ENCODE measurements around the gene PLCL2.

PLCL2 gene

DNA sequence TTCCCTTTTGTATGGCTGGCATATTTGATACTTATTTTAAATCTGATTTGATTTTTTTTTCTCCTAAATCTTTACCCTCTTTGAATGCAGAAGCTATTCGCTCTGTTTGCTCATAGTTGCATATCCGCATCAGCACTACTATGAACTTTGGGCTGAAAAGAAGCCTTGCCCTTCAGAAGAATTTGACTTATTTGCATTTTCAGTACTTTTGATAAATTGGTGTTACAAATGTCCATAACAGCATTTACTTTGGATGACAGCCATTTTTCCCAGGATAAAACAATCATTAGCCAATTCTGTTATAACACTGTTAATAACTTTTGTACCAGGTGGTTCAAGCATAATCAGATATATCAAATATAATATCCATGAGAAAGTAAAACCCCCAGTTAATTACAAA, 129.5 kb downstream of the PLCL2 start:
- no peak for DNase-seq

- DNase-seq, result no peak
Observed at GRCh38 chr3:17014709-17015108, 130.0 kb downstream of the PLCL2 start.

DNA sequence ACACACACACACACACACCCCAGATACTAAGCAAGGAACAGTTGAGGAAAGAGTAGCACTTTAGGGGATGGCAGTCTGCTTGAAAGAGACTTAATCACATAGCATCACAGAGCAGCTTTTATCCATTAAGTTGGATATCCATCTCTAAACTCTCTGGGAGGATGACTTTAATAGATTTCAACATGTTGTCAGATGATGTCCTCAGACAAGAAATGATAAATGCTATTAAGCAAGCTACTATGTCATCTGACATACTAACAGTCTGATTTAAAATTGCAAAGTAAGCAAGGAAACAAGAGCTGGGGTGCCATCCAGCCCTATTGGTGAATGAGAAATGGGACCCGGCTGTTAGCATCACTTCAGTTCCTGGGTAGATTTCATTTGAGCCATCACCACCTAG, 136.9 kb downstream of the PLCL2 start:
- no peak for DNase-seq

DNA sequence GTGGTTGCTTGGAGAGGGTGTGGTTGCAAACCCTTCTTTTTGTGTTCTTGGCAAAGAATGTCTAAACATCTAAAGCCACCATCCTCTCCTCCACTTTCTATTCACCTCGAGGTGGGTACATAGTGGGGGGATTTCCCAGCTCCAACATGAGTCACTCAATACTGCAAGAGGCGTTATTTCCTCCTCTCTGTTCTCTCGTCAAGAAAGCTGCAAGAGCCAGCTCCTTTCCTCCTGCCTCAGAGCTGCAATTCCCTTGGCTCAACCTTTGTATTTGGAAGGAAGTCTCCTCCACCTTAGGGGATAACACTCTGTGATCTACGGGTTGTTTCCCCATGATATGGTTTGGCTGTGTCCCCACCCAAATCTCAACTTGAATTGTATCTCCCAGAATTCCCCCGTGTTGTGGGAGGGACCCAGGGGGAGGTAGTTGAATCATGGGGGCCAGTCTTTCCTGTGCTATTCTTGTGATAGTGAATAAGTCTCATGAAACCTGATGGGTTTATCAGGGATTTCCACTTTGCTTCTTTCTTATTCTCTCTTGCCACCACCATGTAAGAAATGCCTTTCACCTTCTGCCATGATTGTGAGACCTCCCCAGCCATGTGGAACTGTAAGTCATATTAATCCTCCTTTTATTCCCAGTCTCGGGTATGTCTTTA, 138.4 kb downstream of the PLCL2 start:
- peak in 3 of 5 experiments; percentile 24 to 62 (median 52) for DNase-seq

GRCh38 chr3:17025594-17026139, 140.9 kb downstream of the PLCL2 start:
- no peak for DNase-seq

DNA sequence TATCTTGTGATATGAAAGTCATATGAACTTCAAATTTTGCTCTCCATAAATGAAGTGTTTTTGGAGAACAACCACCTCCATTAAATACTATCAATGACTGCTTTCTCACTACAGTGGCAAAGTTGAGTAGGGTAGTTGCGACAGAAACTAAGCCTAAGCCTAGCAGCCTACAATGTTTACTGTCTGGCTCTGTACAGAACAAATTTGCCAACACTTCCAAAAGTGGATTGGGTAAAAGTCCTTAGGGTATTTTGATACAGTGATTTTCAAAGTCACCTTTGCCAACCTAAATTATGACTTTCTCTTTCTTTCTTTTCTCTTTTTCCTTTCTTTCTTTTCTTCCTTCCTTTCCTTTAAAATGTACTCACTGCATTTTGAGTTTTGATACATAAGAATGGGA, 142.6 kb downstream of the PLCL2 start:
- no peak for DNase-seq

DNA sequence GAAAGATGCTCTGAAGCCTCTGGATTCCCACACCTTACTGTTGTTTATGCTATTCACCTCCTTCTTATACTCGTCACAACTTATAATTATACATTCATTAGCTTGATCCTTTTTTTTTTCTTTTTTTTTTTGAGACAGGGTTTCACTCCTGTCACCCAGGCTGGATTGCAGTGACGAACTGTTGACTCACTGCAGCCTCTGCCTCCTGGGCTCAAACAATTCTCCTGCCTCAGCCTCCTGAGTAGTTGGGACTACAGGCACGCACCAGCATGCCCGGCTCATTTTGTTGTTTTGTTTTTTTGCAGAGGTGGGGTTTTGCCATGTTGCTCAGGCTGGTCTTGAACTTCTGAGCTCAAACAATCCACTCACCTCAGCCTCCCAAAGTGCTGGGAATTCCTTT, 143.6 kb downstream of the PLCL2 start:
- no peak for DNase-seq

DNA sequence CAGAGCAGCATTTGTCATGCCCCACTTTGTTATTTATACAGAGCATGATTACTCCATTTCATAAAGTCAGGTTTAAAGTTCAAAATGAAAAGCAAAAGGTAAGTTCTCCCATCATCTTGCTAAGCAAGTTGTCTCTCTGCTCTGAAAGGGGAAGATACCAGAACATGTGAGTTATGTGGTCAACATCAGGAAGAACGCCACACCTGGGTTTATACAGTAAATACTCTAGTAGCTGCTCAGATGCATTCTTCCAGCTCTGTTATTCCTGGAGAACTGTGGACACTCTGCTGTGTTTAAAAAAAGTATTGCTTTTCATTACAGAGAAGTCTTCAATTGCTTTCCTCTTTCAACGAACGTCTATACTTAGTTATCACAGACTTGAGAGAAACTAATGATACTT, 145.7 kb downstream of the PLCL2 start:
- no peak for DNase-seq

DNA sequence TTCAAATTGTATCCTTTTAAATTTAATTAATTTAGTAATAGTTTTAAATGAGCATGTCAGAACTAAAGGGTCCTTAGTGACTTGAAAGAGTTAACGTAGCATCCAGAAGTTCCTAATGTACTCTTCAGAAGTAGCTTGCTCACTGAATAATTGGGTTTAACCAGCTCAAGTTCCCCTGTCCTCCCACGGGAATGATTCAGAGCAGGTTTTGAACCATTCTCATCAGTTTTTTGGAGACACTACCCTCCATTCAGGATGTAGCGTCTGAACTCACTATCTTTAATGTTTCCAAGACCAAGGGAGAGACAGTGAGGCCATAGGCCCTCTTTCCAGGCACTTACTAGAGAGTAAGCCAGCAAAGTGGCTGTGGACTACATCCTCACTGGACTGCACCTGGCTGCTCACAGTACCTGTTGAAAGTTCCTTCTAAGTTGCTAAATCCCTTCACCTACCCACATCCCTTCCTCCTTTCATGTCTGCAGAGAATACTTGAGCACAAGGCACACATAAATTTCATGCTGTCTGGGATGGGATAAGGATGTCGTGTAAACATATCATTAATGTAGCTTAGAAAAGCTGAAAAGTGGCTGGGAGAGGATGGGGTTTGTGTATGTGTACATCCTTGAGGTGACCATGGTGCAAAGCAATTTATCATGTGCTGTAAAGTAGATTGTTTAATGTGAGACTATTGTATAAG, 146.3 kb downstream of the PLCL2 start:
- DNase-seq, result no peak

GRCh38 chr3:17032407-17033034, 147.8 kb downstream of the PLCL2 start:
- no peak for DNase-seq

- DNase-seq, result peak in 1 of 5 experiments; percentile 21
Observed at GRCh38 chr3:17033516-17034168, 148.9 kb downstream of the PLCL2 start.

DNA sequence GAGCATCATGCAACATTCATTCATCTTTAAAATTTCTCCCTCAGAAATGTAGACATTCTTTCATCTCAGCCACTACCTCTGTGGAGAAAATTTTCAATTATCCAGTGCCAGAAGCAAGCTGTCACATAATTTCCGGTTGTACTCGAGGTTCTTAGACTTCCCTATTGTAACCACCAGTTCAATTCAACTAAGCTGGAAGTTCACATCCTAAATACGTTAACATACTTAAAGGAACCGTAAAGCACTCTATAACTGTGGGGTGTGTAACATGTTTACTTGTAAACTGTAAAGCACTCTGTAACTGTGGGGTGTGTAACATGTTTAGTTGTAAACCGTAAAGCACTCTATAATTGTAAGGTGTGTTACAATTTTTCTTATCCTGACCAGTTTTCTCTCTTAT, 150.3 kb downstream of the PLCL2 start:
- no peak for DNase-seq

GRCh38 chr3:17035966-17036365, 151.2 kb downstream of the PLCL2 start:
- DNase-seq, result no peak

DNA sequence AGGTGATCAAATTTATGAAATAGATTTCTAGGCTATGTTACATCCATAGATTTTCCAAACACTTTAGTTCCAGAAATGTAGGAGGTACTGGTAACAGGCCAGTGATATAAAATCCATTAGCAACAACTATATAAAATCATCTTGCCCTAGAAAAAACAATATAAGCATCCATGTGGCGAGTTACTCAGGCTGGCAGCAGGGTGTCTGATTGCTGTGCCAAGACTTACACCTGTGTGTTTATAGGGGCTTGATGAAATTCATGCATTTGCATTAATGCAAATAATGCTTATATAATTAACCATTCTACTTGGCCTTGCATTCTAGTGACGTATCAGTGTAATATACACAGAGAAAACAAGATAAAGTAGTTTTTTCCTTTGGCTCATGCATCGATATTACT, 153.4 kb downstream of the PLCL2 start:
- DNase-seq, result no peak

DNA sequence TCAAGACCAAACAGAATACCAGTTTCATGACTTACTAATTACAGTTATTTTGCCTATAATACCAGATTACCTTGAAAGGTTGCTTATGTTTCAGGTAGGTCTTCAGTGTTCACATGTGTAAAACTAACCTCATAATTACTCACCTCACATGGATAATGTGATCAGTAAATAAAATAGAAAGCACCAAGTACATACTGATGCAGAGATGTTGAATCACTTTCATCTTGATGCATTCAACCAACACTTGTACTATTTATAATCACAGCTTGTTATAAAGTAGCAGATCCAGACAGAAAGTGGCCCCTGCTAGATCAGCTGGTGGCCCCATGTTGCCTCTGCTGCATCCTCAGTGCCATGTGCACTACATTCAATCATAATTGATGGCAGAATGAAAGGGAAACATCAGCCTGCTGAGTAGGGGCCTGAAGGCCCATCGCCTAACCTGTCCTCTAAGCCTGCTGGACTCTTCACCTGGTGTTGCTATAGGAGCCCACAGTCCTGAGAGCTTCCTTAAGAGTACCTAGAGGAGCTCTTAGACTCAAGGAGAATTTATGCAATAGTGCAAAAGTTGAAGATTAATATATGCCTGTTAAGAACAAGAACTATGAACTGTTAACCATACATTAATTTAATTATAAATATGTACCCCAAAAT, 154.3 kb downstream of the PLCL2 start:
- no peak for DNase-seq

DNA sequence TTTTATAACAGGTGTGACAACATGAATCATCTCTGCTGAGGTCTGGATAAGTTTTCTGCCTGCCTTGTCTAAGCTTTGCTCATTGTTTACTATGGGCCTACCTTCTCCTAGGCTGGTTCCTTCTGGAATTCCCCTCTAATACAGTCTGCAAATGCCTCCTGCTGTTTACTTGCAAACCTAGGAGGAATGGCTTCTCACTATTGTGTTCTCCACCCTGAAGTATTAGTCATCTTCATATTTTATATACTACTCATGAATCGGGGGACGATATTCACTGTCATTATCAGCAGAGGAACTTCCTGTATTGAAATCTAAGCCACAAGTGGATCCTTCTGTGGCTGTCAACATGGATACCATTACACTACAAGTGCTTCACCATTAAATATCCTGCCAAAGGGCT, 154.8 kb downstream of the PLCL2 start:
- peak in 1 of 5 experiments; percentile 37 for DNase-seq

DNA sequence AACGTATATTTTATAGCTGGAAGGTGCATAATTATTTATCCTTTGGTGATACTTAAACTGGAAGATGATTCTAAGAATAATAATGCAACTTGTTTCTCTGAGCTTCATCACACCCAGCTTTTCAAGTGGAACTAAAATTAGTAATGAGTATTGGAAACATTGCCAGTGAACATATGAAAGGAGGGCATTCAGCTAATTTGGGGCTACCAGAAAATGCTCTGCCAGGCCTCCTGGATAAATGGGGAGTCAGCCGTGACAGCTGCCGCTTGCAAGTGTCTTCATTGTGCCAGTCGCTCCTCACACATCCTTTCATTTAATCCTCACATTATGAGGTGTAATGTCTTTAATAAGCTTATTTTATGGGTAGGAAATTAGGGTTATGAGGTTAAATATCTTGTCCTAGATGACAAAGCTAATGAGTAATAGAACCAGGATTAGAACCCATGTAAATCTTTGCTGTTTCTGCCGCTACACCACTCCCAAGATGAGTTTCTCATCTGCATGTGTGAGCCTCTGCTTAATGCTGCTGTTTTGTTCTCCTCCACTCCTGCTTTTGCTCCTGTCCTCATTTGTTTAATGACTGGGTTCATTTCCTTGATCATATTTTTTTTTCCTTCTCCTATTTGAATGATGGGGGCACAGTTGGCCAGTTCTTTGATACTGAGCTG, 155.7 kb downstream of the PLCL2 start:
- DNase-seq, result no peak

GRCh38 chr3:17040990-17041377, 156.2 kb downstream of the PLCL2 start:
- DNase-seq, result no peak

GRCh38 chr3:17044855-17045254, 160.1 kb downstream of the PLCL2 start:
- peak in 1 of 5 experiments; percentile 70 for DNase-seq

GRCh38 chr3:17045705-17046104, 160.9 kb downstream of the PLCL2 start:
- no peak for DNase-seq

DNA sequence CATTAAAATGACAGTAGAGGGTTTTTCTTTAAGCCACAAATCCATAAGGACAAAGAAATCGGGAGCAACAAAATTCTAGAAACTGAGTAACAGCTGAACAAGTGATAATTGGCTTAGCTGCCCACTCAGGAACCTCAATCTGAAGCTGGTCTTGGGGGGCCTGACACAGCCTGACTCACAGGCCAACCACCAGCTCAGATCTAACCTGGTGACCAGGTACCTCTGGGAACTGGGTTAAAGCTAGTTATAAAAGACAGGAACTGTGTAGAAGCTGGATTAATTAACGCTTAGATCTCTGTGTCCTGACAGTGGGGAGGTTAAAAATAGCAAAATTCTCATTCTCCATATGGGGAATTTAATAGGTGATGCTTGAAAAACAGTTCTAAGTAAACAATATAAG, 161.9 kb downstream of the PLCL2 start:
- no peak for DNase-seq

DNA sequence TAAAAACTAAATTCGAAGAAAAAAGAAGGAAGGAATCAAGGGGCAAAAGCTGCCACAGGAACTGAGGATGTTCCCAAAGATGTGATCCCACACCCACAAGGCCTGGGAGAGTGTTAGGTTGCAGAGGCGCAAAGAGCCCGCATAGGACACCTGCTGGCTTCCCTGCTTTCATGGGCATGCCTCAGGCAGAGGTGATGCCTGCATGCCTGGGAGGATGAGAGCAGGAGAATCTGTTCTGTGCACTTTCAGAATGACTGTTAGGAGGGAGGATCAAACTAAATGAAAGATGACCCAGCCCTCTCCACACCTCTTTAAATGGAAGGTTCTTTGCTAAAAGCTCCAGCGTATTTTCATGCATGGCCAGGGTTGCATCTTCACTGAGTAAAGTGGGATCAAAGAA, 162.4 kb downstream of the PLCL2 start:
- DNase-seq, result peak in 1 of 5 experiments; percentile 27
